SK-N-MC (cell line): ENCODE measurements around the gene BABAM2.
"Not testable (repeated sequence)": the region's sequence is repeated elsewhere in the genome, so short reads cannot be mapped to it uniquely, and the experiment has no call there.

Source experiments
- DNase-seq: peaks from one replicate; pipeline ENCODE4 v3.0.0-alpha.2; 2011; ENCODE audit warnings: low read depth, low spot score
- H3K27ac ChIP-seq: fragments of 200-600 bp; sonication (generic); 2 replicates; pipeline ENCODE4 v1.5.1; 2016; ENCODE audit warnings: mixed run types
- H3K36me3 ChIP-seq: fragments of 200-600 bp; sonication (generic); 2 replicates; pipeline ENCODE4 v1.6.1; 2017; ENCODE audit warnings: antibody characterized with exemption, low read length, mixed read lengths; ENCODE audit not compliant: insufficient read depth
- H3K4me3 ChIP-seq: fragments of 200-600 bp; sonication (generic); 2 replicates; pipeline ENCODE4 v1.5.1; 2016
- H3K9ac ChIP-seq: fragments of 200-600 bp; sonication (generic); 2 replicates; pipeline ENCODE4 v1.8.0; 2017; ENCODE audit warnings: mixed run types, mixed read lengths; ENCODE audit not compliant: insufficient read length
- H3K9me3 ChIP-seq: fragments of 200-600 bp; sonication (generic); 2 replicates; pipeline ENCODE4 v1.6.1; 2017; ENCODE audit warnings: low read depth, mild to moderate bottlenecking, antibody characterized with exemption, low read length, moderate library complexity, mixed read lengths
- EZH2 ChIP-seq: fragments of 200-600 bp; sonication (generic); IDR thresholded peaks from one replicate; pipeline ENCODE4 v1.6.1; 2017; ENCODE audit warnings: antibody characterized with exemption
- FOXP2 ChIP-seq: optimal IDR thresholded peaks from 2 replicates; pipeline ENCODE3; 2011; ENCODE audit warnings: mild to moderate bottlenecking, moderate library complexity; ENCODE audit not compliant: insufficient read depth; ENCODE audit errors: extremely low read length, control extremely low read depth
- POLR2AphosphoS5 ChIP-seq: IDR thresholded peaks from 2 replicates; pipeline ENCODE4 v1.6.1; 2012; ENCODE audit warnings: mild to moderate bottlenecking, low read depth, low read length, borderline replicate concordance

Gene BABAM2

DNA sequence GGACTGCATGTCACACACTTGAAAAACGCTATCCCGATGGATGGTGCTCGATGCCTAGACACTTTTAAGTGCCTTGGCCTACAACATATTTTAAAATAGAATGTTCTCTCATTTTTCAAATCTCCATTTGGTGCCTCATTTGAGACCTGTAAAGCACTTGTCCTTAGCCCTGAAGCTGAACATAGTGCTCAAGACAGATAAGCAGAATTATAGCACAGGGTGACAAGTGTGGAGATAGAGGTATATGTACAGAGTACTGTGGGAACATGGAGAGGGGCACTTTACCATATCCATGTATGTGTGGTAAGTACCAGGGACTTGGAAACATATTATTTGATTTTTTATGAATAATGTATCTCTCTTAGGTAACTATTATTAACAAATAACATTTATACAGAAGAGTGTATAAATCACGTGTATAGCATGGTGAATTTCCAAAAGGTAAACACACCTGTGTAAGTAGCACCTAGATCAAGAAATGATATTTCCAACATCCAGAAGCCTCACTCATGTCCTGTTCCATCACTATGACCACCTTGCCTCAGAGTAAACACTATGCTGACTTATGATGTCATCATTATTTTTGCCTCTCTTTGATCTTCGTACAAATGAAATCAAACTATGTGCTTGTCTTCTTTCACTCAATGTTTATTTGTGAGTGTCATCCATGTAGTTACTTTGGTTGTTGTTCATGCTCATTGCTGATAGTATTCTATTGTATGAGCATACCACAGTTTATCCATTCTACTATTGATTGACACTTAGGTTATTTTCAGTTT is 103.6 kb downstream of the BABAM2 start:
- no peak overlapping the region for H3K27ac ChIP-seq
- TF ChIP-seq FOXP2, result no peak
- TF ChIP-seq POLR2AphosphoS5, result no peak
- TF ChIP-seq EZH2, result no peak
- H3K36me3 ChIP-seq, result no peaks in the 10 kb centered on the region
- no peak for DNase-seq
- no peaks in the 10 kb centered on the region for H3K9me3 ChIP-seq
- H3K9ac ChIP-seq, result no peak overlapping the region
- no peak overlapping the region for H3K4me3 ChIP-seq

GRCh38 chr2:27996156-27996922 is 105.8 kb downstream of the BABAM2 start:
- Histone ChIP-seq H3K9ac (no peak overlapping the region), H3K4me3 (no peak overlapping the region), H3K27ac (no peak overlapping the region), H3K9me3 (0 out of 2 replicates have a peak, but pooled peaks cover 4% of the 10 kb centered on the region), H3K36me3 (no peaks in the 10 kb centered on the region)
- TF ChIP-seq EZH2 (no peak), FOXP2 (no peak), POLR2AphosphoS5 (no peak)
- no peak for DNase-seq

DNA sequence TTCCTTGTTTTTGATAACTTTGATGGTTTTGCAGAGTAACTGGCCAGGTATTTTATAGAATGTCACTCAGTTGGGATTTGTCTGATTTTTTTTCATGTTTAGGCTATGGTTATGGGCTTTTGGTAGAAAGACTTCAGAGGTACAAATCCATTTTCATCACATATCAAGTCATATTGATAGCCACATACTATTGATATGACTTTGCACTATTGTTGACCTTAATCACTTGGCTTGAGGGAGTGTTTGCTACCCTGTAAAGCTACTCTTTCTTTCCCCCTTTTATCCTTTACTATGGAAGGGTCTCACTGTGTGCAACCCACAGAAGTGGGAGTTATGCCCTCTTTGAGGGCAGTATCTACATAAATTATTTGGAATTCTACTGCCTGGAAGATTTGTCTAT is 109.8 kb downstream of the BABAM2 start:
- TF ChIP-seq EZH2 (no peak), POLR2AphosphoS5 (no peak), FOXP2 (no peak)
- no peak overlapping the region for H3K4me3 ChIP-seq
- no peaks in the 10 kb centered on the region for H3K36me3 ChIP-seq
- no peak for DNase-seq
- no peak overlapping the region for H3K27ac ChIP-seq
- 0 out of 2 replicates have a peak, but pooled peaks cover 4% of the 10 kb centered on the region for H3K9me3 ChIP-seq
- no peak overlapping the region for H3K9ac ChIP-seq

DNA sequence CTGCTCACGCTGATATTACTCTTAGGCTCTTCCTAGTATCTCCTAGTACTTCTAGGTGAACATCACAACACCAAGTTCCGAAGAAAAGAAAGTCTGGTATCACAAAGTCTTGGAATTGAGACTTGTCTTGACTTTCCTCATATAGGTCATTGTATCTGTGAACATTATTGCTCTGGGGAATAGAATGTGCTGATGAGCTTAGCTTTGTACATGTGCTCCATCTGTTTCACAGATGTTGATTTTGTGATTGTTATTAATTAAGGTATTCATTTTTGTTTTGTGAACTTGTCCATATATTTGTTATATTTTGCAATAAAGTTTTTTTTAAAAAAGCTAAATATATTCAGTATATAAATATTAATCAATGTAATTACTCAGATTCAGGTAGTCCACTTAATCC is 111.7 kb downstream of the BABAM2 start:
- TF ChIP-seq FOXP2, result no peak
- no peak for TF ChIP-seq POLR2AphosphoS5
- no peak for TF ChIP-seq EZH2
- no peak for DNase-seq
- H3K27ac ChIP-seq, result no peak overlapping the region
- no peak overlapping the region for H3K4me3 ChIP-seq
- H3K9ac ChIP-seq, result no peak overlapping the region
- H3K9me3 ChIP-seq, result 0 out of 2 replicates have a peak, but pooled peaks cover 4% of the 10 kb centered on the region
- H3K36me3 ChIP-seq, result no peaks in the 10 kb centered on the region

GRCh38 chr2:28004086-28004485 is 113.6 kb downstream of the BABAM2 start:
- Histone ChIP-seq H3K9ac (no peak overlapping the region), H3K27ac (peak overlapping the region; percentile 3; the same call in 1 of the 2 replicates), H3K36me3 (no peaks in the 10 kb centered on the region), H3K9me3 (0 out of 2 replicates have a peak, but pooled peaks cover 4% of the 10 kb centered on the region), H3K4me3 (no peak overlapping the region)
- no peak for DNase-seq
- TF ChIP-seq FOXP2, result no peak
- no peak for TF ChIP-seq EZH2
- no peak for TF ChIP-seq POLR2AphosphoS5

- DNase-seq, result no peak
- no peaks in the 10 kb centered on the region for H3K9me3 ChIP-seq
- H3K4me3 ChIP-seq, result no peak overlapping the region
- no peak overlapping the region for H3K27ac ChIP-seq
- TF ChIP-seq POLR2AphosphoS5 (no peak), FOXP2 (no peak), EZH2 (no peak)
- H3K9ac ChIP-seq, result no peak overlapping the region
- H3K36me3 ChIP-seq, result no peaks in the 10 kb centered on the region
These were observed 119.2 kb downstream of the BABAM2 start for GRCh38 chr2:28009732-28010131.

- no peak overlapping the region for H3K9ac ChIP-seq
- TF ChIP-seq FOXP2 (no peak), EZH2 (no peak), POLR2AphosphoS5 (no peak)
- H3K4me3 ChIP-seq, result no peak overlapping the region
- no peaks in the 10 kb centered on the region for H3K36me3 ChIP-seq
- H3K27ac ChIP-seq, result no peak overlapping the region
- no peaks in the 10 kb centered on the region for H3K9me3 ChIP-seq
- no peak for DNase-seq
These were observed 120.8 kb downstream of the BABAM2 start for GRCh38 chr2:28011322-28011737.

GRCh38 chr2:28018474-28018873 is 127.9 kb downstream of the BABAM2 start:
- H3K9ac ChIP-seq, H3K36me3 ChIP-seq, H3K4me3 ChIP-seq, DNase-seq, H3K27ac ChIP-seq, H3K9me3 ChIP-seq: not testable (repeated sequence)

GRCh38 chr2:28019521-28019920 is 129.0 kb downstream of the BABAM2 start:
- not testable (repeated sequence) for H3K9me3 ChIP-seq, DNase-seq, H3K36me3 ChIP-seq, H3K9ac ChIP-seq, H3K27ac ChIP-seq, H3K4me3 ChIP-seq
